ENCODE results near the gene KLHL20. TPM values are rescaled to one million over a fixed set of nuclear protein-coding genes. Genes with fewer than 3 reads are reported as not detected.
"Not testable (repeated sequence)": the region's sequence is repeated elsewhere in the genome, so short reads cannot be mapped to it uniquely, and the experiment has no call there.

Gene KLHL20
- total and polyA plus RNA-seq, 2 experiments from 2014 or later, result 22.7 to 27.9 TPM

- Histone ChIP-seq H3K4me2 (ENCODE audit: unreplicated experiment) (no peak overlapping the region), H4K20me1 (ENCODE audit: insufficient read depth) (no peaks in the 10 kb centered on the region), H2AFZ (no peak overlapping the region), H3K27ac (no peak overlapping the region), H3F3A (ENCODE audit: insufficient read depth) (no peaks in the 10 kb centered on the region), H3K36me3 (ENCODE audit: low read depth) (no peaks in the 10 kb centered on the region), H3K9me3 (ENCODE audit: low read depth) (no peaks in the 10 kb centered on the region), H3K9ac (no peak overlapping the region), H3K9me2 (ENCODE audit: insufficient read depth) (no peaks in the 10 kb centered on the region), H3K79me2 (ENCODE audit: insufficient read depth) (no peaks in the 10 kb centered on the region), H3K27me3 (replicated peaks; ENCODE audit: insufficient read depth) (no peaks in the 10 kb centered on the region), H3K4me3 (no peak overlapping the region), H3K4me1 (ENCODE audit: insufficient read depth) (no peaks in the 10 kb centered on the region)
- no peak for DNase-seq
- in situ Hi-C loops (cut with MboI), result no loop called here
- TF ChIP-seq EZH2phosphoT487 (IDR thresholded peaks at IDR 0.05; ENCODE audit: insufficient read depth, low read depth) (no peak), EZH2 (IDR thresholded peaks at IDR 0.05; ENCODE audit: insufficient read depth, poor library complexity, severe bottlenecking) (no peak)
These were observed 32.6 kb upstream of the KLHL20 start for GRCh38 chr1:173682184-173682583.

- in situ Hi-C loops (cut with MboI); H4K20me1 ChIP-seq (ENCODE audit: insufficient read depth); H3K27ac ChIP-seq; H3F3A ChIP-seq (ENCODE audit: insufficient read depth); DNase-seq; H3K4me3 ChIP-seq; H3K4me1 ChIP-seq (ENCODE audit: insufficient read depth); H3K9me3 ChIP-seq (ENCODE audit: low read depth); H3K79me2 ChIP-seq (ENCODE audit: insufficient read depth); H3K9ac ChIP-seq; H2AFZ ChIP-seq; H3K27me3 ChIP-seq (replicated peaks; ENCODE audit: insufficient read depth); H3K36me3 ChIP-seq (ENCODE audit: low read depth); H3K9me2 ChIP-seq (ENCODE audit: insufficient read depth); H3K4me2 ChIP-seq (ENCODE audit: unreplicated experiment): not testable (repeated sequence)
- 66 to 71% methylated on average over 4 of the region's 4 CpGs for WGBS, 2 experiments (ENCODE audit: low coverage in 1 of 2, low lambda C conversion rate in 2 of 2, missing lambda C conversion rate in 2 of 2)
These were observed 30.9 kb upstream of the KLHL20 start for GRCh38 chr1:173683838-173684237.

- in situ Hi-C loops (cut with MboI), result not testable (repeated sequence)
These were observed 29.7 kb upstream of the KLHL20 start for GRCh38 chr1:173685121-173685520.

GRCh38 chr1:173688300-173688699 is 26.5 kb upstream of the KLHL20 start:
- H3K9me2 ChIP-seq (ENCODE audit: insufficient read depth), result no peaks in the 10 kb centered on the region
- H2AFZ ChIP-seq, result no peak overlapping the region
- no peak overlapping the region for H3K27ac ChIP-seq
- TF ChIP-seq EZH2phosphoT487 (IDR thresholded peaks at IDR 0.05; ENCODE audit: insufficient read depth, low read depth), result no peak
- TF ChIP-seq EZH2 (IDR thresholded peaks at IDR 0.05; ENCODE audit: insufficient read depth, poor library complexity, severe bottlenecking), result no peak
- no peak overlapping the region for H3K4me2 ChIP-seq (ENCODE audit: unreplicated experiment)
- no peaks in the 10 kb centered on the region for H3K79me2 ChIP-seq (ENCODE audit: insufficient read depth)
- no peaks in the 10 kb centered on the region for H3K4me1 ChIP-seq (ENCODE audit: insufficient read depth)
- WGBS, 2 experiments (ENCODE audit: low coverage in 1 of 2, low lambda C conversion rate in 2 of 2, missing lambda C conversion rate in 2 of 2), result 57 to 90% methylated on average over 2 of the region's 2 CpGs
- DNase-seq, result no peak
- H3K4me3 ChIP-seq, result no peak overlapping the region
- H3K9me3 ChIP-seq (ENCODE audit: low read depth), result no peaks in the 10 kb centered on the region
- H3K36me3 ChIP-seq (ENCODE audit: low read depth), result no peaks in the 10 kb centered on the region
- H4K20me1 ChIP-seq (ENCODE audit: insufficient read depth), result no peaks in the 10 kb centered on the region
- H3F3A ChIP-seq (ENCODE audit: insufficient read depth), result no peaks in the 10 kb centered on the region
- in situ Hi-C loops (cut with MboI), result no loop called here
- H3K27me3 ChIP-seq (replicated peaks; ENCODE audit: insufficient read depth), result no peaks in the 10 kb centered on the region; the same call in 1 of the 2 replicates
- H3K9ac ChIP-seq, result no peak overlapping the region

More at GRCh38 chr1:173685121-173685520, 29.7 kb upstream of the KLHL20 start:
- H3F3A ChIP-seq (ENCODE audit: insufficient read depth); H3K4me2 ChIP-seq (ENCODE audit: unreplicated experiment); DNase-seq; H4K20me1 ChIP-seq (ENCODE audit: insufficient read depth); H3K9me3 ChIP-seq (ENCODE audit: low read depth); H3K9ac ChIP-seq; H3K27me3 ChIP-seq (replicated peaks; ENCODE audit: insufficient read depth); H3K27ac ChIP-seq; H3K4me1 ChIP-seq (ENCODE audit: insufficient read depth); H3K4me3 ChIP-seq; H3K9me2 ChIP-seq (ENCODE audit: insufficient read depth); H3K79me2 ChIP-seq (ENCODE audit: insufficient read depth); H3K36me3 ChIP-seq (ENCODE audit: low read depth); H2AFZ ChIP-seq: not testable (repeated sequence)
- 58 to 66% methylated on average over 3 of the region's 3 CpGs for WGBS, 2 experiments (ENCODE audit: low coverage in 1 of 2, low lambda C conversion rate in 2 of 2, missing lambda C conversion rate in 2 of 2)

GRCh38 chr1:173693238-173693637 is 21.5 kb upstream of the KLHL20 start:
- Histone ChIP-seq H3K27ac (no peak overlapping the region), H3K4me2 (ENCODE audit: unreplicated experiment) (no peak overlapping the region), H3K9me3 (ENCODE audit: low read depth) (no peaks in the 10 kb centered on the region), H3K27me3 (replicated peaks; ENCODE audit: insufficient read depth) (no peaks in the 10 kb centered on the region; the same call in 1 of the 2 replicates), H3K9me2 (ENCODE audit: insufficient read depth) (no peaks in the 10 kb centered on the region), H4K20me1 (ENCODE audit: insufficient read depth) (no peaks in the 10 kb centered on the region), H3K9ac (no peak overlapping the region), H3K36me3 (ENCODE audit: low read depth) (no peaks in the 10 kb centered on the region), H3F3A (ENCODE audit: insufficient read depth) (no peaks in the 10 kb centered on the region), H2AFZ (no peak overlapping the region), H3K79me2 (ENCODE audit: insufficient read depth) (no peaks in the 10 kb centered on the region), H3K4me3 (no peak overlapping the region), H3K4me1 (ENCODE audit: insufficient read depth) (no peaks in the 10 kb centered on the region)
- no peak for TF ChIP-seq EZH2 (IDR thresholded peaks at IDR 0.05; ENCODE audit: insufficient read depth, poor library complexity, severe bottlenecking)
- no peak for TF ChIP-seq EZH2phosphoT487 (IDR thresholded peaks at IDR 0.05; ENCODE audit: insufficient read depth, low read depth)
- in situ Hi-C loops (cut with MboI), result no loop called here
- no peak for DNase-seq

GRCh38 chr1:173701299-173701698 is 13.5 kb upstream of the KLHL20 start:
- H3K36me3 ChIP-seq (ENCODE audit: low read depth); H3K9me2 ChIP-seq (ENCODE audit: insufficient read depth); H3K4me3 ChIP-seq; H3F3A ChIP-seq (ENCODE audit: insufficient read depth); H3K9ac ChIP-seq; H4K20me1 ChIP-seq (ENCODE audit: insufficient read depth); DNase-seq; in situ Hi-C loops (cut with MboI); H3K27ac ChIP-seq; H3K9me3 ChIP-seq (ENCODE audit: low read depth); H3K27me3 ChIP-seq (replicated peaks; ENCODE audit: insufficient read depth); H3K4me2 ChIP-seq (ENCODE audit: unreplicated experiment); H3K4me1 ChIP-seq (ENCODE audit: insufficient read depth); H3K79me2 ChIP-seq (ENCODE audit: insufficient read depth); H2AFZ ChIP-seq: not testable (repeated sequence)
- WGBS, 2 experiments (ENCODE audit: low coverage in 1 of 2, low lambda C conversion rate in 2 of 2, missing lambda C conversion rate in 2 of 2), result 64 to 66% methylated on average over 6 of the region's 6 CpGs

All from GM23248 (cell line).